NT2/D1 (cell line): ENCODE measurements around the gene PHACTR2.

Experiments used
- YY1 ChIP-seq: IDR thresholded peaks from 2 replicates; pipeline ENCODE4 v1.6.1; 2011; ENCODE audit not compliant: insufficient read length, insufficient read depth
- ZNF274 ChIP-seq: IDR thresholded peaks from 2 replicates; pipeline ENCODE4 v1.6.1; 2011; ENCODE audit warnings: mild to moderate bottlenecking, low read depth, low read length

DNA sequence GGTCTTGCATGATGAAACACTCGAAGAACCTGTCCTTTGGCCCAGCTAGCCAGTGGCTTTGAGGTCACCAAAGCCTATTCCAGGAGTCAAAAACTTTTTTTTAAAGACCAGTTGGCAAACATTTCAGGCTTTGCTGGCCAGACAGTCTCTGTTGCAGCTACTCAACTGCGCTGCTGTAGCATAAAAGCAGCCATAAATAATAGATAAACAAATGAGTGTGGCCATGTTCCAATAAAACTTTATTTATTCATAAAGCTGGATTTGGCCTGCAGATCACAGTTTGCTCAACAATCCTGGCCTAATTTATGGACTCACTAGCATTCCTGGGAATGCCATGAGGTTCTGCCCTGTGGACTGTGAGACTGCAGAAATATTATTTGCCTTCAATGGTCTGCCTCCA lies 96.6 kb downstream of the PHACTR2 start:
- TF ChIP-seq YY1 (no peak), ZNF274 (no peak)
